Hematopoietic multipotent progenitor cell (in vitro differentiated cells): Measurements from ENCODE around the gene CASD1. TPM values are rescaled to one million over a fixed set of nuclear protein-coding genes. Genes with fewer than 3 reads are reported as not detected.

Experiments used
- DNase-seq, 3 donors: peaks; one replicate each; pipeline ENCODE4 v3.0.0-alpha.2; 2011 to 2015; ENCODE audit warnings: low read depth in 2 of 3, low spot score in 2 of 3
- total RNA-seq: library from RNA; depleted of rRNA; stranded (reverse); fragments of >200 nt; gene quantifications from one replicate; pipeline ENCODE4 v1.2.3, GENCODE V29; 2012

Gene CASD1
- total RNA-seq, 1 donor: 12.7 TPM

- no peak for DNase-seq
Observed at GRCh38 chr7:94512735-94513564, 3.3 kb downstream of the CASD1 start.

GRCh38 chr7:94513565-94513860 is 3.9 kb downstream of the CASD1 start:
- DNase-seq: no peak

GRCh38 chr7:94514140-94514889 is 4.7 kb downstream of the CASD1 start:
- no peak for DNase-seq

DNA sequence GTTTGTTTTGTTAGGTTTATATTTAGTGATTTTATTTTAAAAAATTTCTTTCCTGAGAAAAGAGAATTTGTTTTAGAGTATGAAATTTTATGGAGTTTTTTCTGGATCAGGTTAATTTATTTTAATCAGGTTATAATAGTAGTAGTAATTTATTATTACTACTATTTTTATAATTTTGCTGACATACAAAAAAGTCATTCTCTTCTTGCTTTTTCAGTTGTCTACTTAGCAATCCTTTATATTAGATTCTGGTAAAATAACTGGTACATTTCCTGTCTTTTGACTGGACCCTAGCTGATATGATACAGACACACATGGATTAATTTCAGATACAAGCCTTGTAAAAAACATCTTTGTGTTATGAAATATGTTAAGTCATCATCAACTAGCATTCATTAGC is 5.3 kb downstream of the CASD1 start:
- DNase-seq: no peak

GRCh38 chr7:94525923-94526322 is 16.3 kb downstream of the CASD1 start:
- DNase-seq: peak in 1 of 3 donors; percentile 40

DNA sequence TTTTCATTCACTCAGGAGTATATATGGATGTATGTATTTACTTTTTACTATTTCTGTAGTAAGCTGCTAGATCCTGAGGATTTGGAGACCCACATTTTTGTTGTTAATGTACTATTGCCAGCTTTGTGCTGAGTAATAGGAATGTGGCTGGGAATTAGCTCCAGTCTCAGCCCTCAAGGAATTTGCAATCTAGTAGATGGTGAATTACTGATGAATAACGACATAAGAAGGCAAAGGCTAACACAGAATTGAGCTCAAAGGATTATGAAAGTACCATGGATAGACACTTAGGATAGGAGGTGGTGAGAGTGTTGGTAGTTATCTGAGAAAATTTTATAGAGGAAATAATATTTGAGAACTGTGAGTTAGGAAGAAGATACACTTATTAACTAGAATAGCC is 19.9 kb downstream of the CASD1 start:
- no peak for DNase-seq

- peak in 2 of 3 donors; percentile 54 to 79 for DNase-seq
Observed at GRCh38 chr7:94530109-94530508, 20.5 kb downstream of the CASD1 start.

- DNase-seq: no peak
Observed at GRCh38 chr7:94532676-94533075, 23.1 kb downstream of the CASD1 start.

GRCh38 chr7:94540428-94540827 is 30.8 kb downstream of the CASD1 start:
- DNase-seq: no peak

DNA sequence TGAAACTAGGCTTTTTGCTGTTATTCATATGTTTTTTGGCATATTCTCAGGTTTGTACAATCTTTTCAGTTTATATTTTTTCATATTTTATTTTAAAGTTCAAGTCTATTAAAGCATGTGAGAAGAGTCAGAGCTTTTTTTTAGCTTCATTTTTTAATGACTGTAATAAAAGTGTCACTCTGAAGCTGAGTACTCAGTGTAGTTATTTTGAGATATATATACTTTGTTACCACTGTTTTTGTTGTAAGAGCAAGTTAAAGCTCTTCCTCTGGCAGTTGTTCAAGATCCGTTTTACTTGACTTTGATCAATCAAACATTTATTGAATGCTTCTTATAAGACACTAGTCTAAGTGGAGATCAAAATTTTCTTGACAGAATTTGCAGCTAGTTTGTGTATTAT is 37.5 kb downstream of the CASD1 start:
- DNase-seq: no peak

GRCh38 chr7:94556028-94556427 is 46.4 kb downstream of the CASD1 start:
- DNase-seq: no peak

DNA sequence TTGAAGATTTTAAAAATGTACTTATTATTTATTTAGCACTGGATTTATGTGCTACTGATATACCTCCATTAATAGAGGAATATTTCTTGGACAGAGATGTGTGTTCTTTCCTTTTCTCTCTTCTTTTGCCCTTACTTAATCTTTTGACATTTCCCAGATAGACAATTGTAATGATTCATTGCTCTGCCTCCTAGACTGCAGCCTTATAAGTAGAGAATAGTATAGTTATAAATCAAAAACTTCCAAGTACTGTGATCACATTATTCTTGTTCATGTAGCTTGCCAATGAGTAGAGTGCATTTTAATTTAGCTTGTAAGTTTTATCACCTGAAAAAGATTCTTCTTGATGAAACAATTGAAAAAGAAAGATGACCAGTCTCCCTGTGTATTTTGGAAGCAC is 47.6 kb downstream of the CASD1 start:
- no peak for DNase-seq

DNA sequence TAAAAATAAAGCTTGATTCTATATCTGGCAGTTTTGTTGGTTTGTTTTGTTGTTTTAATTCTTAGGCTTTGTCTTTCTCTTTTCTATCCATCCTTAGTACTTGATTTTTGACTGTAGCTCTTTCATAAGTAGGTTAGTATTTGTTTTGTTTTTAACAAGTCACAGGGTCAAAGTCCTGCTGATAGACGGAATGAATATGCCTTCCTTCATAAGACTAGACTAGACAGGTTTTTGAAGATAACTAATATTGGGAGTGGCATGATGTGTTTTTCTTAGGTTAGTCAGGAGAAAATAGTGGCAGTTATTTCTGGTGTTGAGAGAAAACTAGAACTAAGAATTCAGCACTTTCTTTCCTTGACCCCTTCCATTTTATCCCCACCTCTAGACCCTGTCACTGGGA is 50.4 kb downstream of the CASD1 start:
- DNase-seq: no peak

DNA sequence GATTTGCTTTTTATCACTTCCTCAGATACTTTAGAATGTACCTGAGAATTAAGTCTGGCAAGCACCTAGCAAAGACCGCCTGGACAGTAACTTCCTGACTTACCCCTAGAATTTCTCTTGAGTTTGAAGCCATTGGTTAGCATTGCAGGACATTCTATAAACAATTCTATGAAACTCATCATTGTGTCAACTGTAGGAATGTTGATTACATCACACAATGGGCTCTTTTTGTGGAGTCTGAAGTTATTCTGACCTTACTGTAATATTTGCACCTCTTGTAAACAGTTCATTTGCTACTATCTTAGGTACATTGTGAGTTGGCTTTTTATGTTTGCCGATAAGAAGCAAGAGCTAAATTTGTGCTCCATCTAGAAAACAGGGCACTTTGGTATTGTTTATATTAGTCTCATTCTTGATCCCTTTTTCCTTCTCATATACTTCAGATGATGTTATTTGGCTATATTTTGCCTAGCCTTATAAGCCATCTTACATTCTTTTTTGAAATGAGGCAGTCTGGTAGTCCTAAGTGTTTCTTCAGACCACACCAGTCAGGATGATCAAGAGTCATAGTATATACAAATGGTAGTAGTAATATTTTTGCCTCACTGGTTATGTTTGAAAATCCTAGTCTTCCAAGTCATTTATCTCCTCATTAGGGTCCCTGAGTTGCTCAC is 52.4 kb downstream of the CASD1 start:
- no peak for DNase-seq

DNA sequence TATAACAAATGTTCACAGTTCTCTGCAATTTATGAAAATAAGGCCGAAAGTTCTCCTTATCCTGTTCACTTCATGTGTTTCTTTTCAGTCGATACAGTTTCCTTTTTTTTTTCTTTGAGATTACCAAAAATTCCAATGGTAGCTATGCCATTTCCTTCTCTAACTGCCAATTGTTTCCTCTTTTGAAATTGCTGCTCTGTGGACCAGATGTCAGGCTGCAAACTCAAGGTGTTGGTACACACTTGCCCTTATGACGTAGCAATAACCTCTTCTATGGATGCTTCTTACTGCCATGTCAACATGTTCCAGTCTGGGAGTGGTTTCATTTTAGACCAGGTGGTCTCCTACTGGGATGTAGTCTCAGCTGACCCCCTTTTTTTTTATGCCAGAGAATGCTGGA is 52.9 kb downstream of the CASD1 start:
- DNase-seq: no peak

- DNase-seq: no peak
Observed at GRCh38 chr7:94565247-94565894, 55.8 kb downstream of the CASD1 start.

DNA sequence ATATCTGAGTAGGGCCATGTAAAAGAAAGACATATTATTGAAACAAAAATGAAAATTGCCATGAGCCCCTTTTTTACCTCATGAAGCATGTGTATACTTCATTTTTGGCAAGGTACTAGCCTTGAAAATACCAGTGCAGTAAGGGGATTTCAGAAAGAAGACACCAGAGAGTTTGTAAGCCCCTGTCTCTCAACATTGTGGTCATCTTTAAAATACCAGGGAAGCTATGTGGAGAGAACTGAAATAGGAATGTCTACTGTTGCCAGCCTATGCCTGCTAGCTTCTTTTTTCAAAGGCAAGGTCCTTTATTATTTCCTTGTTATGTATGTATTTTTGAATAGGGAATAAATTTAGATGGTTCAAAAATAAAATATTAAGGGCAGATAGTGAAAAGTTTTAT is 57.8 kb downstream of the CASD1 start:
- no peak for DNase-seq

DNA sequence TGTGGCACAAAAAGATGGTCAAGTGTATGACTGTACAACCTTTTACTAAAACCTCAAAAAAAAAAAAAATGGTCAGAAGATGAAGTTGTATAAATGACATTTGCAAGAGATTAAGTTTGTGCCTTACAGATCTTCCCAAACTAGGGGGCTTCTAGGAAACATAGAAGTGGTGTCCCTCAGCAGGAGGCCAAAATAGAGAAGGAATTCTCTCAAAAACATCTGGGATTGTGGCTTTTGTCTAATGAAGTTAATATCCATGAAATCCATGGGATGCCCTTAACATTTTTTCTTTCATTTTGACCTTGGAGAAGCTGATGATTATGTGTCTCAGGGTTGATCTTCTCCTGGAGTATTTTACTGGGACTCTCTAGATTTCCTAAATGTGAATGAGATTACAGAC is 62.2 kb downstream of the CASD1 start:
- no peak for DNase-seq

DNA sequence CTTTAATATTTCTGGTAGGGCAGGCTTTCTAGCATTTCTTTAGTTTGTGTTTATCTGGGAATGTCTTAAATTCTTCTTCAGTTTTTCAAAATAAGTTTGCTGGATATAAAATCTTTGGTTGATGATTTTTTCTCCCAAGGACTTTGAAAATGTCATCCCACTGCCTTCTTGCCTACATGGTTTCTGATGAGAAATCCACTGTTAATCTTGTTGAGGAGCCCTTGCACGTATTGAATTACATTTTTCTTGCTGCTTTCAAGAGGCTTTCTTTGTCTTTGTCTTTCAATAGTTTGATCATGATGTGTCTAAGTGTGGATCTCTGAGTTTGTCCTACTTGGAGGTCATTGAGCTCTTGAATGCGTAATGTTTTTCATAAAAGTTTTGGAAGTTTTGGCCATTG is 66.0 kb downstream of the CASD1 start:
- DNase-seq: peak in 1 of 3 donors; percentile 5

DNA sequence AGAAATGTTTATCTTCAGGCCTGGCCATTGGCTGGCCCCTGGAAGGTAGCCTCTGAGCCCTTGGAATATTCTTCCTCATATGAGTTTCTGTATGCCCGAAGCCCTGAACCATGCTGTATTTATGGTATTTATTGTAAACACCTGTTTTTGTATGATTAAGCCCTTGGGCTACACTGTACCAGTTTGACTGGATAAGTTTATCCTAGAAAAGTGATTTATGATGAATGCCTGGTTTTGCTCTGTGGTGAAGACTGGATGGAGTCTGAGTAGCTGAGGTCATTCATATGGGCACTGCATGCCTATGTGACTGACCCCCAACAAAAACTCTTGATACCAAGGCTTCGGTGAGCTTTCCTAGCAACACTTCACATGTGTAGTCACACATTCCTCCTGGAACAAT is 66.7 kb downstream of the CASD1 start:
- DNase-seq: no peak

- no peak for DNase-seq
Observed at GRCh38 chr7:94577357-94577756, 67.7 kb downstream of the CASD1 start.
